Head of caudate nucleus (tissue), 42 donors: Measurements from ENCODE around the gene FILIP1.
"Not testable (repeated sequence)": the region's sequence is repeated elsewhere in the genome, so short reads cannot be mapped to it uniquely, and the experiment has no call there.

Experiments
- DNase-seq, 42 donors: peaks; one replicate each; pipeline versions ENCODE4 v3.0.0 to v3.0.0-alpha.2; 2020 to 2021; ENCODE audit warnings: mixed read lengths in 7 of 42
- intact Hi-C: fragments of 100-400 bp; cut with DNase I; formaldehyde crosslinking; loops from one replicate; pipeline ENCODE4 v1.15.0; 2022

Gene FILIP1

DNA sequence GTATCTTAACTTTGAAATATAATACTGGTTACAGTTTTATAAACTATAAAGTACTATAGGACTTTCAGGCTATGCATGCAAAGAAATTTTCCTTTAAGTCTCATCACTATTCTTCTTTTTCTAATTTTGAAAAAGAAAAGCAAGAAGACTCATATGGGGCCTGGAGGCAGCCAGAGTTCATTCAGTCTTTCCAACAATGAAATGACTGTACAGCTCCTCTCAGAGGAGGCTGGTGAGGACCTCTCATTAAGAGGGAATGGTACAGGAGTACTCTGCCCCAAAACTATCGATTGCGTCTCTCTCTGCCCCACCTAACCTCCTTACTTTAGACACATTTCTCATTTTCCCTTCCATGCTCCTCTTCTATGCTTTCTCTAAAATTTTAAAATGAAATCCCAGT is 66.3 kb downstream of the FILIP1 start:
- intact Hi-C loops: no loop called here
- DNase-seq: no peak

DNA sequence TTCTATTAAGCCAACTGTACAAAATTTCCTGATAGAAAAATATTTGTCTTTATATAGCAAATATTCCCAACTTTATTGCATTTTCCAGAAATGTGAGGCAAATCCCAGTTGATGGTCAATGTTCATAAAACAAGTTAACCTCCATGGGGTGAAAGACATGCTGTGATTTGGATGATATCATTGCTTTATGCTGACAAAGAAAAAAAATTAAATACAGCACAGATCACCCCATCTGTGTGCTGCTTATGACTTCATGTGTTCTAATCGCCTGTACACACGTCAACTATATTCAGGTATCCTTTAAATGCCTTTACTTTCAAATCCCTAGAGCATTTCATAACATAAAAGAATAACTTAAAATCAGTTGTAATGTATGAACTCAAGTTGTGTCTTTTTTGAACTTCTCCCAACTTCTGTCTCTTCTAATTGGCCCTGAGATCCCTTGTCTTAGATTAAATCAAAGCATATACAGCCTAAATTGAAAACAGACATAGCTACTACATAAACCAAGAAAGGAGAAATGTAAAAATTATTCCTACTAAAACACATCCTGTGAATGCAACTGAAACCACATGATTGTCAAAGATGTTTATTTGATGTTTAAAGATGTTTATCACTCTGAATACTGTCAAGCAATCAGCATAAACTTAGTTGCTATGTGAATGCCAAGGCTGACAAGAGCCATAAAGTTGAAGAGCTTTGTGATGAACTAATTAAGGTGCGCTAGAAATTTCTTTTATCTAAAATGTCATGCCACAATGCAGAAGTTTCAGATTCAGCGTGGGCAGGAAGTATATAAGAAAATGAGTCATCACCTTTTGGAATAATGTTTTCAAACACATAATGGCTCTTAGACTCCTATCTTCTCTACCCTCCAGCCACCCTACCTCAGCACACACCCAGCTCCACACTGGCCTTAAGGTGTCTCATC is 68.7 kb downstream of the FILIP1 start:
- intact Hi-C loops: no loop called here
- DNase-seq: peak in 10 of 42 donors; percentile 2 to 47 (median 20)

DNA sequence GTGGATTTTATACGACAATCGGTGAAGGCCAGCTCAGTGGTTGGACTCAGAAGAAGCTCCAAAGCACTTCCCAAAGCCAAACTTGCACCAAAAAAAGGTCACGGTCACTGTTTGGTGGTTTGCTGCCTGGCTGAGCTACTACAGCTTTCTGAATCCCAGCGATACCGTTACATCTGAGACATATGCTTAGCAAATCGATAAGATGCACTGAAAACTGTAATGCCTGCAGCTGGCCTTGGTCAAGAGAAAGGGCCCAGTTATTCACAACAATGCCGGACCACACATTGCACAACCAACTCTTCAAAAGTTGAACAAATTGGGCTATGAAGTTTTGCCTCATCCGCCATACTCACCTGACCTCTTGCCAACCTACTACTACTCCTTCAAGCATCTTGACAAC is 70.2 kb downstream of the FILIP1 start:
- DNase-seq: no peak
- intact Hi-C loops: no loop called here

DNA sequence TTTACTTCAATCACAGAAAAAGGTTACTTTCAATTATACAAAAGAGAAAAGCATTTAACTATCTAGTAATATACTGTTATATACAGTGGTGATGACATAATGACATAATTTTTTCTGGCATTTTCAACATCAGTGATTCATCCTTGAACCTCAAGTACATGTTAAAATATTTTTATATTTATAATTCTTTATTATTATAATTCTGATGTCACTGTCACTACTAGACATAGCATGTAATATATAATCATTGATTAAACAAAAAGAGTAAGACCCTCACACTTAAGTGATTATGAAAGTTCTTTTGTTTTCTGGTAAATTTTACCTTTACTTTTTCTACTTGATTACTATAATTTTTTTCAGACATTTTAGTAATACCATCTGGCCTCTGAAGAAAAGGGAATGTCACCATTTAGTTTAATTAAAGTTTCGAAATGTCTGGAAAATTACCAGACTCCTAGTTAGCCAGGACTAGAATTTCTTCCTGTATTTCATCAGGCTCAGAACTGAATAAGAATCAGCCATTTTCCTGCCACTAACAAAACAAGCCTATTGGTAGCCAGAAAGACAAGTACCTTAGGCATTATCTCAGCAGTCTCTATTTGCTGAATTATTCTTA is 71.5 kb downstream of the FILIP1 start:
- DNase-seq: no peak
- intact Hi-C loops: no loop called here

DNA sequence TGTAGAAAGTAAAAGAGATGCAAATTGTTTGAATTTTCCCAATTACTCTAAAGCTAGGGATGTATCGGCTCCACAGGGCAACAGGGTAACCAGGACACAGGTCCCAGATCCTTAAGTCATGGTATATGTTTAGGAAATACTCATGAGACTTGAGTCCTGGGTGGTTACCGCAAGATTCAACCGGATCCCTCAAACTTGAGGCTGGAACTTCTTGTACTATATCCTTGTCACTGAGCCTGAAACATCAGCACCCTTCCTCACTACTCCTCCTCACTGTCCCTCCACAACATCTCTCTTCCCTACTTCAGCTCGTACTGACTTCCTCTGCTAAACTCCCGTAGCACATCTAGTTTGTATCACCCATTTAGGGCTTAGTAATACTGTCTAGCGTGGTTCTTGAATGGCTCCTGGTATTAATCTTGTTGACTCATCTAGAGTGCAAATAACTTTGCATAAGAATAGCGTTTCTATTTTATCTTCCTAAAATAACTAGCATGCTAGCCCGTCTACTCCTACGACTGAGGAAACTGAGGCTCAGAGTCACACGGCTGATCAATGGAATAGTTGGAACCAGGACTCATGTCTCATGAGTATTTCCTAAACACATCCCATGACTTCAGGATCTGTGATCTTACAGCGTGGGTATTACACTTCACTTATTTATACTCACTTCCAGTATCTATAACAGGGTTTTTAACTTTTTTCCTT is 72.1 kb downstream of the FILIP1 start:
- DNase-seq: no peak
- intact Hi-C loops: no loop called here

DNA sequence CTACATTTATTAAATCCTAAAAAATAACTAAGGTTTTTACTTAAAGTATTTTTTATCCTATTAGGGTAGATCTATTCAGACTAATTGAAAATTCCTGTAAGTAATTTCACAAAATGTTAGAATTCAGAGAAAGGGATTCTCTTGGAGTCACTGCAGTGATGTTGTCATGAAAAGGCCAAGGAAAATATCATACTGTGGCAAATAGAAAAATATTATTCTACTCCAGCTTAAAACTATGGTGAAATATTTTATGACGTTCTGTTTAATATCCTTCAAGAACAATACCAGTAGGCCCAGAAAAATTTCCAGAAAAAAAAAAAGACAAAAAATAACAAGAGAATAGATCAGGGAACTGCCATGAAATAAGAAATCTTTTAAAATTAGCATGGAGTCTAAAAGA is 73.6 kb downstream of the FILIP1 start:
- intact Hi-C loops: no loop called here
- no peak for DNase-seq

DNA sequence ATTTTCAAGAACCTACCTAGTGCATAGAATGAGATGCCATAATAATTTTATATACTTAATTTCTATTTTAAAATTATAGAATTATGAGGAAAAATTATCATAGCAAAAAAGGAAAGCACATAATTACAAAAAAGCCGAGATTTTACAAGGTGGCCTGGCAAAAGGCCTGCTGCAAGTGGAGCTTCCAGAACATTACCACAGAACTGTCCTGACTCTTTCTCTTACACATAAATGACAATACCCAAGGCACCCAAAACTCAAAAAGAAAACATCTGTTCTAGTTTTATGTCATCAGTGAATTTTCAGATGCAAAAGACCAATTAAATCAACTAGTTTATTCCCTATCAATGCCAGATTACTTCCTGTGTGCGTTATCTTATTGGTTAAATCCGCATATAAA is 74.2 kb downstream of the FILIP1 start:
- intact Hi-C loops: no loop called here

DNA sequence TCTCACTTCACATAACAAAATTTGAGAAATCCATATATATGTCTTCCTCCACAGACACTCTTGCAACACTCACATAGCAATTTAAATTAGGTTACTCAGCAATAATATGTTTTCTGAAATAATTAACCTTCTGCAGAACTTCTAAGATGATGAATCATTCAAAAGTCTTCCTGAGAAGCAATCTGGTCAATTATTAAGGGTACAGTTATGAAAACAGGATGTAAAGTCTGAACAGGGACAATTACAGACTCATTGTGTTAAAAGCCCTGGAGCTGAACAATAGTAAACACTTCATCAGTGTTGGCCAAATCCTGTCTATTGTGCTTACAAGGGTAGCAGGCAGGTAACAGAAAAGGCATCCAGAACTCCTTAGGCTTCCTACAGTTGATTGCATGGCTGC is 75.4 kb downstream of the FILIP1 start:
- intact Hi-C loops: no loop called here
- no peak for DNase-seq

More for the DNA sequence above, 74.2 kb downstream of the FILIP1 start:
- DNase-seq: no peak

DNA sequence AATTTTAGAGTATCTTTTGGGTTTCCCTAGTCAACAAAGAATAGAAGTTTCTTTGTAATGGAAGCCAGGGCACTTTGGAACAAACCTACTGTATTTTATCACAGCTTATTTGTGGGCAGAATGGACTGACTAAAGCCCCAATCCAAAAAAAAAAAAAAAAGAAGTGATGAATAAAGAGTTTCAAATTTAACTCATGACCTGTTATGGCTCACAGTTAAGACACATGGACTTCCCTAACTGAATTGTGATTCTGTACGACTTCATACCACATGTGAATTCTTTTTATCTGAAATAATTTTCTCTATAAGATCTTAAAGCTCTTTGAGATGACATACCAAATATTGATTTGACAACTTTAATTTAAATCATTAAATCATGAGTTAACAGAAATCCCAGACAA is 77.2 kb downstream of the FILIP1 start:
- intact Hi-C loops: no loop called here
- no peak for DNase-seq

DNA sequence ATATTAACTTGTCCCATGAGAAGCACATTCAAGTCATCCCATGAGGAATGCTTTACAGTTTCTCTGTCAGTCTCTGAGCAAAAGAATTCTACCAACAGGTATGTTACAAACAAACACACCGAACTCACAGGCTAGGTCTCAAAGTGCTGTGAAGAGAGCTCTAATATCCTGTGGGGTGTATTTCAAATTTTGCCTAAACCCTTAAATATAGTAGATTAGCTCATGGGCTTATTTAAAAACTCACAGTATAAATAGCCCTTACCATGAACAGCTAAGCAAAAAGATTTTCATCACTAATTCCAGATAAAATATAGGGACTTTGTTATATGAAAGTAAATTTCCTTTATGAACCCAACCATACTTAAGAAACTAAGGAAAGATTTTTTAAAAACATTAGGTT is 77.8 kb downstream of the FILIP1 start:
- intact Hi-C loops: no loop called here
- no peak for DNase-seq

DNA sequence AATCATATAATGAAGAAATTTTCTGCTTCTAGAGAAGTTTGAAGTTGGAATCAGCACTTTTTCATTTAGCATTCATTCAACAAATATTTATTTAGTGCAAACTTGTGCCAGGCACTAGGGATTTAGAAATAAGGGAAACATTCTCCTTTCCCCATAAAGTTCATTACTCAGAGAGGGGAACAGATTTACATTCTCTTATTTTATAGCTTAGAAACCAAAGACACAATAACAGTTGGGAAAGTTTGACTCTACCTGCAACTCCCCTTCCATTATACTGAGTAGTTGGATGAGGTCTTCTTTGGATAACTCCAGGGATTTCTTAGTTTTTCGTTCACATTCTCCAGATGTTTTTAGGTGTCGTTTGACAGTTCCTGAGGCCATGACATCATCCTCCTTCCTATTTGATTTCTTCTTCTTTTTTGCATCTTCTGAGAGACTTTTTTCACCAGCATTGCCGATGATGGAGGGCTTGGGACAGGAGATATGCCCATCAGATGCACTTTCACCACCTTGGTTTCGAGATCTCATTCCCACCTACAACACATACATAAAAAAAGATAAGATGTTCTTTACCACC is 79.1 kb downstream of the FILIP1 start:
- DNase-seq: no peak
- intact Hi-C loops: no loop called here

DNA sequence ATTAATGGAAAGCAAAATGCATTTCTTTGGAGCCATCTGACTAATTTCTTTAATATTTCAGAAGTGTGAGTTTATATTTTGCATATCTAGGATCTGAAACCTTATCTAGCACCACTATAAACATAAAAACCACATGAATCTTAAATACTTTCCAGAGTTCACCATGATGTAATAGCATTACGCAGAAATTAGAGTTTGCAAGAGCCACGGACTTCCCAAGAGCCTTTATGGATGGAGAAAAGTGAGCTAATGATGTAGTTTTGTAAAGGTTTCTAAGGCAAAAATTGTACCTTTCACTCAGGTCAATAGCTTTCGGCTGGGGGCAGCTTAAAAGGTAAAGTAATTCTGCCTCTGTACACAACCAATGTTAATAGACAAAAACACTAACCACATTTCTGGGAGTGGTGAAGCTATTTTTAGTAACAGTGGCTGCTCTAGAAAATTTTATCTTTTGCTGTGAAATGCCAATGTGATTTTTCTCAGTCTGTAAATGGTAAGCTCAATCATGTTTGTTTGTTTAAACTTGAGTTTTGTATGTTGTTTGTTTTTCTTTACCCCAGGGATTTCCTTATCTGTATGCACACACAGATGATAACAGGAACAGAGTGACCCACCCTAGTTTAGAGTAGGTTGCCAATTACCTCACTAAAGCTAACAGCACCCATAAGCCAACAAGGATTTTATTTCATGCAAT is 80.5 kb downstream of the FILIP1 start:
- no peak for DNase-seq

DNA sequence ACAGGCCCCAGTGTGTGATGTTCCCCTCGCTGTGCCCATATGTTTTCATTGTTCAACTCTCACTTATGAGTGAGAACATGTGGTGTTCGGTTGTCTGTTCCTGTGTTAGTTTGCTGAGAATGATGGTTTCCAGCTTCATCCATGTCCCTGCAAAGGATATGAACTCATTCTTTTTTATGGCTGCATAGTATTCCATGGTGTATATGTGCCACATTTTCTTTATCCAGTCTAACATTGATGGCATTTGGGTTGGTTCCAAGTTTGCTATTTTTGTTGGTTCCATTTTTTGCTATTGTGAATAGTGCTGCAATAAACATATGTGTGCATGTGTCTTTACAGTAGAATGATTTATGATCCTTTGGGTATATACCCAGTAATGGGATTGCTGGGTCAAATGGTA is 83.0 kb downstream of the FILIP1 start:
- DNase-seq, intact Hi-C loops: not testable (repeated sequence)

More for the DNA sequence above, 80.5 kb downstream of the FILIP1 start:
- intact Hi-C loops: no loop called here

DNA sequence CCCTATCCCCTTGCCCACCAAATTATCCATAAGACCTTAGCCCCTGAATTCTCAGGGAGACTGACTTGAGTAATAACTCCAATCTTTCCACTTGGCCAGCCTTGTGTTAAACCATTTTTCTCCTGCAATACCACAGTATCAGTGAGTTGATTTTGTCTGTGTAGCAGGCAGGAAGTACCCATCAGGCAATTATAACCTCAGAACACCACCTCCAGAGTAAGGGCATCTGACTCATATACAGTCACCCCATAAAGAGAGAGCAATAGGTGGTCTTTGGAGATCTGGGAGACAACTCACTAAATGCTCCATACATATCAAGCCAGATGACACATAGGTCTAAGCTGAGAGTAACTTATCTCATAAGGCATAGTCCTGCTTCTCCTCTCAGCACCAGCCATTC is 83.7 kb downstream of the FILIP1 start:
- intact Hi-C loops: no loop called here
- DNase-seq: no peak

DNA sequence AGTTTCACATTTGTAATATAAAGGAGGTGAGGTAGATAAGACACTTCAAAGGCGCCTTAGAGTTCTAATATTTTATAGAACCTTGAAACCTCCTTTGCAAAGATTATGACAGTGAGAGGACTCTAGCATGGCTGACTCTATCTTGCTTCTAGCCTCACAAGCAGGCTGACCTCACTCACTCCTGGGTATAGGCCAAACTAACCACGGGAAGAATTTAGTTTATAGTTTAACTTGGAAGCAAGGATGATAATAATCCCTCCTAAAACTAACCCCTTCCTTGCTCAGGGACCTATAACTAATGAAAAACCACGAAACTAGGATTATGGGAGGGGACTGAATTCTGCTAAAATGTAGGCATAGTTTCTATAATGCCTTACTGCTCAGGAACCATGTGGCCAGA is 84.3 kb downstream of the FILIP1 start:
- intact Hi-C loops: no loop called here
- DNase-seq: no peak

DNA sequence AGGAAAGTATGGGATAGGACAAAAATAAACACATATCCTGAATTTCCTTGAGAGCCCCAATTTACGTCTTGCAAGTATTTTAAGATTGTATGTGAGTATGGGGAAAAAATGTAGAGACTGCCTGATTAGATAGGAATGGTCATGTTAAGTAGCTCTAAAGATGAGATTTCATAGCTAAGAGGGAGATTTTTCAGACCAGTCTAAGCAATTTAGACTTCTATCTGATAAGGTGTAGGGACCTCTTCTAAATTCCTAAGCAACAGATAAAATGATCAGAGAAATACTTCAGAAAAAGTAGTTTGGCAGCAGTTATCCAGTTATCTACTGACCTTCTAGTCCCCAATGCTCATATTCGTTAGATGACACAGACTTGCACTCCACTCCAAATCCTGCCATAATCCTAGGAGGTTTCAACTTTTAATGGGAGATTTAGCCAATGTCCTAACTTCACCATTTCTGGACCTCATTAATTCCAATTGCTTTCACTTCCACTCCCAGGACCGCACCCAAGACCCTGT is 90.0 kb downstream of the FILIP1 start:
- intact Hi-C loops: no loop called here
- no peak for DNase-seq

DNA sequence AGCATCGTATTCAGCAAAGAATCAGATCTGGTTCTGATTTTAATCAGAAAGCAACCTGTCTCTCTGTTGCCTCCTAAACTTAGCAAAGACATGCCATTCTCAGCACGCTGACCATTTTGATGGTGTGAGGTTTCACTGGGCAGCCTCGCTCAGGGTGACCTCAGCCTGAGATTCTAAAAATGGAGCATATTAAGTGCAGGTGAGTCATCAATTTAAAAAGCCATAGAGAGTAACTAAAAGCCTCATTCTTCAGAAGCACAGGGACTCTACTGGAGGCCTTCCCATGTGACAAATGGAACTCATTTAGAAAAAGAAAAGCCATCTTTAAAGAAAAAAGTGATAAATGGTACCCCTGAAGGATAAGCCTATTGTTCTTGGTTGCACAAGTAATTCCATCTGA is 91.3 kb downstream of the FILIP1 start:
- DNase-seq: no peak
- intact Hi-C loops: no loop called here

DNA sequence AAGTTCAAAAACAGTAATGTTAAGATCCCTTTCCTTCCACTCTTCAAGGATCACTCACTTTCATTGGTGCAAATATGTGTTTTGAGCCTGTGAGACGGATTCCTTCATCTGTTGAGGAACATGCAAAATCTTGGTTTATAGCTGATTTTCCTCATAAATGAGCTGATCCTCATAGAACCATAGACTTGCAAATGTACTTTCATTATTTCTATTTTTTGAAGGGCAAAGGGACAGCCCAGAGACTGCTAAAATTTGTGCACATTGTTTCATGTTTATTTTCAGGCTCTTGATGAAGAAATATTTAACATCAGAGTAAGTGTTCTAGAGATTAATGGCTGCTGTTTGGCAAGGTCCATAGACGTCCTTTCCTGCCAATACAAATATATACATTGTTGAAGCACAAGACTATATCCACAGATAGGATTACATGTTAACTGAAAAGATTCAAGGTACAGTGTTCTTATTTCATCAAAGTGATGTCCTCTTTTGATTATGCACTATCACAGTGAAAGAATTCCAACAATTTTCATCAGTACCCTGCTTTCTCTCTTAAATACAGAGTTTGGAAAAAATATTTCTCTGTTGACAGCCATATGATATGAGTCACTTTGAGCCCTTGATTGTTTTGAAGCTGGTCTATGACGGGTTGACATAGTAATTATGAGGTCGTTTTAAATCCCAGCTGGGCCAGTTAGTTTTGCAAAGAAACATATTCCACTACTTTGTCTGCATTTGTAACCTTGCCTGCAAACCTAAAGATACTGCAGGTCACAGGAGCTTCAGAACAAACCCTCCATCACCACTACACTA is 95.7 kb downstream of the FILIP1 start:
- intact Hi-C loops: no loop called here
- no peak for DNase-seq
